Activated CD8-positive, alpha-beta T cell treated with anti-CD3 and anti-CD28 coated beads for 36 hours (primary cell): Measurements from ENCODE around the gene C2CD4A. TPM values are rescaled to one million over a fixed set of nuclear protein-coding genes. Genes with fewer than 3 reads are reported as not detected.

Experiments
- ATAC-seq: fragments of 200-7000 bp; cut with Tn5 transposase; one replicate; pipeline ENCODE4 v1.10.0; 2021; ENCODE audit warnings: mild to moderate bottlenecking, moderate library complexity
- CTCF ChIA-PET: fragments of 350-600 bp; sonication (Branson Sonifier 250); formaldehyde crosslinking; loops from one replicate; lab custom pipeline; 2021; ENCODE audit warnings: antibody characterized with exemption; lab: Charles Lee
- POLR2A ChIA-PET: fragments of 350-600 bp; sonication (Branson Sonifier 250); formaldehyde crosslinking; loops from one replicate; lab custom pipeline; 2021; ENCODE audit warnings: antibody characterized with exemption; lab: Charles Lee
- DNase-seq: peaks from one replicate; pipeline ENCODE4 v3.0.0-alpha.2; 2020
- H3K27ac Mint-ChIP-seq: one replicate; pipeline ENCODE4 v1.8.0; 2021; ENCODE audit warnings: mild to moderate bottlenecking, mixed read lengths
- H3K27me3 Mint-ChIP-seq: one replicate; pipeline ENCODE4 v1.8.0; 2021; ENCODE audit warnings: mixed read lengths
- H3K36me3 Mint-ChIP-seq: one replicate; pipeline ENCODE4 v1.8.0; 2021; ENCODE audit warnings: low read depth, mixed read lengths
- H3K4me1 Mint-ChIP-seq: one replicate; pipeline ENCODE4 v1.8.0; 2021; ENCODE audit warnings: low read depth, mixed read lengths
- H3K4me3 Mint-ChIP-seq: one replicate; pipeline ENCODE4 v1.8.0; 2021; ENCODE audit warnings: mild to moderate bottlenecking, moderate library complexity, mixed read lengths
- H3K9me3 Mint-ChIP-seq: one replicate; pipeline ENCODE4 v1.8.0; 2021; ENCODE audit warnings: mixed read lengths
- intact Hi-C: fragments of 100-400 bp; cut with micrococcal nuclease; formaldehyde crosslinking; loops from one replicate; pipeline ENCODE4 v1.10.0; 2022
- total RNA-seq, 2 experiments: library from RNA; stranded (reverse); gene quantifications; one replicate each; pipeline ENCODE4 v1.2.3, GENCODE V29; 2021
- TF ChIP-seq, protein P1 (sequence below): fragments of 200-600 bp; IDR thresholded peaks from one replicate; pipeline ENCODE4 v1.8.0; 2022; ENCODE audit warnings: antibody characterized with exemption, mild to moderate bottlenecking

Gene C2CD4A
- total RNA-seq, 2 experiments from 2014 or later: 0.67 to 1.0 TPM

- Mint-ChIP-seq H3K36me3 (no peaks in the 10 kb centered on the region), H3K27me3 (peaks cover 4% of the 10 kb centered on the region), H3K4me1 (peaks cover 14% of the 10 kb centered on the region), H3K27ac (no peak overlapping the region), H3K9me3 (no peaks in the 10 kb centered on the region), H3K4me3 (no peak overlapping the region)
- CTCF ChIA-PET: no interaction called here
- intact Hi-C loops: no loop called here
- TF ChIP-seq, protein P1, sequence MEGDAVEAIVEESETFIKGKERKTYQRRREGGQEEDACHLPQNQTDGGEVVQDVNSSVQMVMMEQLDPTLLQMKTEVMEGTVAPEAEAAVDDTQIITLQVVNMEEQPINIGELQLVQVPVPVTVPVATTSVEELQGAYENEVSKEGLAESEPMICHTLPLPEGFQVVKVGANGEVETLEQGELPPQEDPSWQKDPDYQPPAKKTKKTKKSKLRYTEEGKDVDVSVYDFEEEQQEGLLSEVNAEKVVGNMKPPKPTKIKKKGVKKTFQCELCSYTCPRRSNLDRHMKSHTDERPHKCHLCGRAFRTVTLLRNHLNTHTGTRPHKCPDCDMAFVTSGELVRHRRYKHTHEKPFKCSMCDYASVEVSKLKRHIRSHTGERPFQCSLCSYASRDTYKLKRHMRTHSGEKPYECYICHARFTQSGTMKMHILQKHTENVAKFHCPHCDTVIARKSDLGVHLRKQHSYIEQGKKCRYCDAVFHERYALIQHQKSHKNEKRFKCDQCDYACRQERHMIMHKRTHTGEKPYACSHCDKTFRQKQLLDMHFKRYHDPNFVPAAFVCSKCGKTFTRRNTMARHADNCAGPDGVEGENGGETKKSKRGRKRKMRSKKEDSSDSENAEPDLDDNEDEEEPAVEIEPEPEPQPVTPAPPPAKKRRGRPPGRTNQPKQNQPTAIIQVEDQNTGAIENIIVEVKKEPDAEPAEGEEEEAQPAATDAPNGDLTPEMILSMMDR: no peak
- ATAC-seq (no peak), DNase-seq (no peak)
- POLR2A ChIA-PET: no interaction called here
Observed at GRCh38 chr15:62112616-62113593, 46.1 kb downstream of the C2CD4A start.

- Mint-ChIP-seq H3K27me3 (peaks cover 1% of the 10 kb centered on the region), H3K9me3 (no peaks in the 10 kb centered on the region), H3K27ac (no peak overlapping the region), H3K36me3 (no peaks in the 10 kb centered on the region), H3K4me1 (peaks cover 26% of the 10 kb centered on the region), H3K4me3 (no peak overlapping the region)
- ChIA-PET POLR2A (no interaction called here), CTCF (no interaction called here)
- ATAC-seq (no peak), DNase-seq (no peak)
- intact Hi-C loops: no loop called here
- TF ChIP-seq, protein P1: no peak
Observed at GRCh38 chr15:62115847-62116246, 49.1 kb downstream of the C2CD4A start.

GRCh38 chr15:62118520-62119226 lies 51.9 kb downstream of the C2CD4A start:
- ChIA-PET CTCF (interaction anchor here (0.7 to 1.2 kb wide), 3 partner anchors 20 to 284 kb away, joined by 3 to 4 read pairs (median 3); no protein-coding TSS in a partner anchor), POLR2A (interaction anchor here (0.6 kb wide), 1 partner anchor 12 kb away, joined by 3 read pairs; no protein-coding TSS in a partner anchor)
- H3K36me3 Mint-ChIP-seq: no peaks in the 10 kb centered on the region
- DNase-seq (no peak), ATAC-seq (no peak)
- peaks cover 2% of the 10 kb centered on the region for H3K9me3 Mint-ChIP-seq
- H3K4me1 Mint-ChIP-seq: peaks cover 40% of the 10 kb centered on the region
- H3K4me3 Mint-ChIP-seq: peak overlapping the region; percentile 30
- H3K27ac Mint-ChIP-seq: peak overlapping the region; percentile 80
- intact Hi-C loops: no loop called here
- TF ChIP-seq, protein P1: no peak
- H3K27me3 Mint-ChIP-seq: no peaks in the 10 kb centered on the region

DNA sequence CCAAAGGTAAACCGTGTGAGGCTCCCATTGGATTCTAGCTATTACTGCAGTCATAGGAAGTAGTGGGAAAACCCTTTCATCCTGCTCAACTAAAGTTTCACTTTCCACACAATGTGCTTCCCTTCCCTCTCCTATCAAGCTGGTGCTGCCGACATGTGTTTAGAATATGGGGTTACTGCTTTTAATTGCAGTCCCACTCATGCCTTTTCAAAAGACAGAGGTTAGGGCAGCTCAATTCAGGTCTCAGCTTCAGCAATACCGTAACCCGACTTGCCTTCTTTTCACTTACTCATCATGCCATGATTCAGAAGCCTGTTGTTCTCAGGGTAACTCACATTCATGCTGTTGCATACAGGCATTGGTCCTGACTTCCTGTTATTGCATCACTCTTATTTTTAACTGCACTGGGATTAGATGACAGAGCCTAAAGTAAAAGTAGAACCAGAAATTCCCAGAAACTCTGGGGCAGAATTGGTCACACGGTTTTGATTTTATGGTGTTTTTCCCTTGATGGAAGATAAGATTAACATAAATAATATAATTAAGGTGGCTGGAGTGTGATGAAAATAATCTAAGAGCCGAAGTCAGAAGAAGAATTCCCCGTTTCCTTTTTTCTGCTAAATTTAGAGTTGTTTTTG lies 52.6 kb downstream of the C2CD4A start:
- ATAC-seq (peak; percentile 95), DNase-seq (peak; percentile 37)
- peak overlapping the region; percentile 80 for H3K27ac Mint-ChIP-seq
- H3K4me3 Mint-ChIP-seq: peak overlapping the region; percentile 30
- no peaks in the 10 kb centered on the region for H3K27me3 Mint-ChIP-seq
- ChIA-PET POLR2A (no interaction called here), CTCF (interaction anchor here (1.1 to 1.2 kb wide), 2 partner anchors 21 to 45 kb away, joined by 3 to 4 read pairs; no protein-coding TSS in a partner anchor)
- intact Hi-C loops: no loop called here
- TF ChIP-seq, protein P1: no peak
- H3K9me3 Mint-ChIP-seq: peaks cover 2% of the 10 kb centered on the region
- H3K36me3 Mint-ChIP-seq: no peaks in the 10 kb centered on the region
- peaks cover 47% of the 10 kb centered on the region for H3K4me1 Mint-ChIP-seq
